Stimulated activated CD8-positive, alpha-beta memory T cell treated with anti-CD3 and anti-CD28 coated beads, Interleukin-4, amount 100 ng/mL, for 48 hours (primary cell): ENCODE results near the gene LGMN.

Experiments
- DNase-seq: peaks from one replicate; pipeline ENCODE4 v3.0.0-alpha.2; 2020

LGMN gene

DNA sequence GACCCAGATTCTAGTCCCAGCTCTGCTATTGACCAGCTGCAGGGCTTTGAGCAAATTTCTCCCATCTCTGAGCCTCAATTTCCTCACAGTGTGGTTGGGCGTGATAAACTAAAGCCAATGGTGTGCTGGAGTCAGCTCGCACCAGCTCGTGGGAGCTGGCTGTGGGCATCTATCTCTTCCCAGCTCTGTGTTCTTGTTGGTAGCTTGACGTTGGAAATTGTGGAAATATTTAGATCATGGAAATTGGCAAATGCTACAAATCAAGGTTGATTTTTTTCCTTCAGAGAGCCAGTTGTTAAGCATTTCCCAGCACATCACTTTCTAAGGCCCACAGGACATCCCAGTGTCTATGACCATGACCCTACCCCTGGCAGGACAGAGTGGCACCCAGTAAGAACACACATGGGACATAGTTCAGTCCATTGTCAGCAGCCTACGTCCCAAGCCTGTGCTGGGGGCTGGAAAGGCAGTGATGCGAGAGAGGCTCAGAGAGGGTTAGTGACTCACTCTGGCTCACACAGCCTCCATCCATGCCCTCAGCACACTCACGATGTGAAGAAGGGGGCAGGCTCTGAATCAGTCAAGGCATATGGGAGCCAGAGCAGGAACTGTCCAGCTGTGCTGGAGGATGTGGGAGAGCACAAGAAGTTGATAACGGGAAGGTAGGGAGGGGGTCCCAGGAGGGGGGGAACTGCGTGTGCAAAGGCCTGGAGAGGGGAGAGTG is 77.6 kb downstream of the LGMN start:
- no peak for DNase-seq

DNA sequence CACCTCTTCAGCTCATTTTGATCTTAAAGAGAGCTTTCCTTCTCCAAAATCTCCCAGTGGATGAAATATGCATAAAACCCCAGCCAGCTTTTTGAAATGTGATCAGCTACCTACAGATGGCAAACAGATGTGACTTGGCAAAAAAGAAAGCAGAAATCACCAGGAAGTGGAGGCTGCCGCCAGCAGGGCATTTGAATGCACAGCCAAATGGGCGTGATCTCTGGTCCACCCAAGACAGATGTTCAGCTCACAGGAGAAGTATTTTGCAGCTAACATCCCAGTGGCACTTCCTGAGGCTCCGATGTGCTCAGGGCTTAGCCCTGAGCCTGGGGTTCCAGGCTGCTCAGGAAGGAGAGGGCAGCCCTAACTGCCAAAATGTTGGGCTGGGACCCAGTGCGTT is 78.3 kb downstream of the LGMN start:
- no peak for DNase-seq

DNA sequence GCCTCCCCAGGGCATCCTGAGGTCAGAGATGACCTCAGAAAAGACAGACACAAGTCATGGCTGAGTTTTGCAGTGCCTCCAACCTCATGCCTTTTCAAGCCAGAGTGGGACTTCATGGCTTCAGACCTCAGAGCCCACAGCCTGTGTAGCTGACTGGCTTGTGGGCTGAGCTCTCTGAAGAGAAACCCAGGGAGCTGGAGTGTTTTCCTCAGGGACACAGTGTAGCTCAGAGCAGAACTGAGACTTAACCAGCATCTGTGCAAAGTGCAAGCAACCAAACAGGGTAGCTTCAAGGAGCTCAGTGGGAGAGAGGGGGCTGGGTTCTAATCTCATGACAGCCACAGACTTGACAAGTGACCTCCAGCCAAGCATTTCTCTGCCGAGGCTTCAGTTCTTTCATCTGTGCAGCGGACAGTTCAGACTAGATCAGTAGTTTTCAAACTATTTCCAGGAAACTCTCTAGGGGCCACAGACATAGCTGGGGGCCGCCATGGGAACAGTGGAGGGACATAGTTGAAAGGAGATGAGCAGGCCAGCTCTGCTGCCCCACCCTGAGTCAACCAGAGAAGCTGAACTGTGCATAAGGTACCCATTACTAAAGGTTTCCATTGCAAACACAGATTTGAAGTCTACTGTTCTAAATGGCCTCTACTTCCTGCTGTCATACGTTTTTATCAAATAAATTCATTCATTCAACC is 80.0 kb downstream of the LGMN start:
- DNase-seq: no peak

- no peak for DNase-seq
Measured at GRCh38 chr14:92666251-92666650, 82.2 kb downstream of the LGMN start.

DNA sequence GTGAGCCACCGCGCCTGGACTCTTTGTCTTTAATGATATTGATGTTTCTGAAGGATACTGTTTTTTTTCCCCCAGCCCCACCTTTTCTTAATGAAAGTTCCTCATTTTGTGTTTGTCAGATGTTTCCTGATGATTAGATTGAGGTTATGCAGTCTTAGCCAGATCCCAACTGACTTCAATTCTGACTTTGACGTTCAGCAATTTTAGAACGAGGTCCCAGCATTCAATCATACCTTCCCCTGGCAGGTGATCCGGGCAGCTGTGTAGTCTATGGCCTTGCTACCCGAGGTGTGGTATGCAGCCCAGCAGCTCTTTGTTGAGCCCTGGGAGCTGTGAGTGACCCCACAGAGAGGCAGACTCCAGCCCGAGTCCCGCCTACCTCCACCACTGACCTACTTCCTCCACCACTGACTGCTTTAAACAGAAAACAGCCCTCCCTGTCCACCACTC is 82.7 kb downstream of the LGMN start:
- no peak for DNase-seq

- DNase-seq: no peak
Measured at GRCh38 chr14:92663049-92663448, 85.4 kb downstream of the LGMN start.

GRCh38 chr14:92660571-92660970 is 87.9 kb downstream of the LGMN start:
- no peak for DNase-seq

DNA sequence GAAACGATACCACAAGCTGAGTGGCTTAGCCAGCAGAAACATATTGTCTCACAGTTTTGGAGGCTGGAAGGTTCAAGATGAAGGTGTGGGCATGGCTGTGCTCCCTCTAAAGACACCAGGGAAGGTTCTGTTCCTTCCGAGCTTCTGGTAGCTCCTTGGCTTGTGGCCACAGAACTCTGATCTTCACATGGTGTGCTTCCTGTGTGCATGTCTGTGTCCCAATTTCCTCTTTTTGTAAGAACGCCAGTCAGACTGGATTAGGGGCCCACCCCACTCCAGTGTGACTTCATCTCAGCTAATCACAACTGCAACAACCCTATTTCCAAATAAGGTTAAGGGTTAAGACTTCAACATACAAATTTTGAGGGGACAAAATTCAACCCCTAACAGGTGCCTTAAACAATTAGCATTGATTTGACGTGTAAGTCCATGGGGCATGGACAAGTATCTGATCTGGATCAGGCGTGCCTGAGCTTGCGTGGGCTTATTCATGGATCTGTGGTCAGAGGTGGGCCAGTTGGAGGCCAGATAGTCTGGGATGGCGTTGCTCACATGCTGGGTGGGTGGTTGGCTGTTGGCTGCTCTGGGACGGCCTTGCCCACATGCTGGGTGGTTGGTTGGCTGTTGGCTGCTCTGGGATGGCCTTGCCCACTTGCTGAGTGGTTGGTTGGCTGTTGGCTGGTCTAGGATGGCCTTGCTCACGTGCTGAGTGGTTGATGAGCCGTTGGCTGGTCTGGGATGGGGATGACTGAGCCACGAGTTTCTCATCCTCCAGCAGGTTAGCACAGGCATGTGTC is 88.5 kb downstream of the LGMN start:
- no peak for DNase-seq

DNA sequence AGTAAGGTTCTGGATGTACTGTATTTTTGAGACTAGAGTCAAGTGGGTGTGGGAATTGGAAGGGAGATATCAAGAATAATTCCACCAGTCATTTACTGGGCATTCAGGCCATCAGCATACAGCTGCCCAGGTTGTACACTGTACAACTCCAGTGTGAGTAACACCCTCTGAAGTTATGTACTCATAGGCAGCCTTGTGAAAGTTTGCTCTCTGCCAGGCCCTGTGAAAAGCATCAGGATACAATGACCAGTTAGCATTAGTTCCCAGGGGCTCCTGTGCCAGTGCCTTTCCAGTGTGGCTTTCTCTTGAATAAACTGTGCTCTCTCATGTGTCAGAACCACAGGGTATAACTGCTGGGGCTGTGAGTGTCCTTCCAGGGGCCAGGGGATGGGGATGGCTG is 89.7 kb downstream of the LGMN start:
- DNase-seq: no peak

DNA sequence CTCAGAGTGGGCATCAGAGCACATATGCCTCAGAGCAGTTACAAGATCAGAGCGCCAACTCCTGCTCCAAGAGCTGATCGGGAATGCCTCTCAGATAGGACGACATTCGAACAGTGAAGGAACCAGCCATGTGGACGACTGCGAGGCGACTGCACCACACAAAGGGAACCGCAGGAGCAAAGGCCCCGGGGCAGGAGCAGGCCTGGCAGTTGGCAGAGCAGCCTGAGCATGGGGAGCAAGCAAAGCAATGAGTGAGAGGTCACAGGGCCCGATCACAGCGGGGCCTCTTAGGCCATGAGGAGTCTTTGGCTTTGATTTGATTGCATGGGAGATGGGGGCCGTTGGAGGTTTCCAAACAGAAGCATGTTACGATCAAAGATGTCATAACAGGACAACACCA is 90.3 kb downstream of the LGMN start:
- DNase-seq: no peak

DNA sequence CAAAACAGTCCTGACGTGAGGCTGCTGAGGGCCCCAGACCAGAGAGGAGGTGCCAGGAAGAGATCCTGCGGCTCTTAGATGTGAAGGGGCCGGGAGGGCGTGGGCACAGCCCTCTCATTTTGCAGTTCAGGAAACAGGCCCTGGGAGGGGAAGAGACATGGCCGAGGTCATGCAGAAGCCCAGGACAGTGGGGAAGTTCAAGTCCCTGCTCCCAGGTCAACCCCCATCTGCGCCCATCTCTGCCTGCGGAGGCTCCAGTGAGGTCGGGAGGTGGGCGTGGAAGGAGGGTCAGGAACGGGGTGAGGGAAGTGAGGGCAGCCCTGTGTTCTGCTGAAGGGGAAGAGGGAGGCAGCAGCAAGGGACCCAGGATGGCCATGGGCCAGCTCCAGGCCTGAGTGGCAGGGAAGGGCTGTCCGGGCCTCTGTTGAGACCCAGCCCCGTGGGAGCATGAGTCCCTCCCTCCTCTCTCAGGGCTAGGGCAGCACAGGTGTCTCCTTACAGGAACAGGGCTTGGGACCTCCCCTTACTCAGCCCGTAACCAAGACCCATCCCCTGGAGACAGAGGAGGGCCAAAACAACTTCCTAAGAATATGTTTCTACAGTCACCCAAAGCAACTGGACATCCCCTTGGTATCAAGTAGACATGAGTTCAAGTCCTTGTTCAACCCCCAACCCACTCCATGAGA is 90.8 kb downstream of the LGMN start:
- DNase-seq: no peak

GRCh38 chr14:92656306-92657081 is 91.9 kb downstream of the LGMN start:
- no peak for DNase-seq

GRCh38 chr14:92655419-92656201 is 92.8 kb downstream of the LGMN start:
- DNase-seq: no peak

GRCh38 chr14:92654239-92654901 is 94.1 kb downstream of the LGMN start:
- no peak for DNase-seq
